SH-SY5Y (cell line): Measurements from ENCODE around the gene ARHGAP26.

Source experiments
- GATA2 ChIP-seq: IDR thresholded peaks from 2 replicates; pipeline ENCODE4 v1.6.1; 2011; ENCODE audit warnings: mild to moderate bottlenecking, low read depth, low read length
- GATA3 ChIP-seq: IDR thresholded peaks from 2 replicates; pipeline ENCODE4 v1.6.1; 2011; ENCODE audit warnings: low read depth, mild to moderate bottlenecking, low read length, moderate library complexity

- TF ChIP-seq GATA2 (no peak), GATA3 (no peak)
Observed at GRCh38 chr5:143196601-143197259, 426.6 kb downstream of the ARHGAP26 start.
